SK-MEL-5 (cell line): ENCODE data around the gene RILPL1. TPM values are rescaled to one million over a fixed set of nuclear protein-coding genes. Genes with fewer than 3 reads are reported as not detected.
"Not testable (repeated sequence)": the region's sequence is repeated elsewhere in the genome, so short reads cannot be mapped to it uniquely, and the experiment has no call there.

Experiments used
- DNase-seq: peaks from one replicate; pipeline ENCODE4 v3.0.0-alpha.2; 2016; ENCODE audit warnings: low read depth, low spot score
- in situ Hi-C: cut with HindIII; loops from 2 replicates; pipeline ENCODE4 v1.10.0; 2016; ENCODE audit warnings: low sequenced_read_pairs, high pct_unique_total_duplicates, low pct_unique_long_range_greater_than_20kb
- total RNA-seq: library from RNA; depleted of rRNA; stranded (reverse); fragments of >200 nt; shearing (Covaris generic); gene quantifications from 2 replicates; pipeline ENCODE4 v1.2.3, GENCODE V29; 2014

The RILPL1 gene
- total RNA-seq, 1 experiment from 2014 or later, result 11.3 TPM

DNA sequence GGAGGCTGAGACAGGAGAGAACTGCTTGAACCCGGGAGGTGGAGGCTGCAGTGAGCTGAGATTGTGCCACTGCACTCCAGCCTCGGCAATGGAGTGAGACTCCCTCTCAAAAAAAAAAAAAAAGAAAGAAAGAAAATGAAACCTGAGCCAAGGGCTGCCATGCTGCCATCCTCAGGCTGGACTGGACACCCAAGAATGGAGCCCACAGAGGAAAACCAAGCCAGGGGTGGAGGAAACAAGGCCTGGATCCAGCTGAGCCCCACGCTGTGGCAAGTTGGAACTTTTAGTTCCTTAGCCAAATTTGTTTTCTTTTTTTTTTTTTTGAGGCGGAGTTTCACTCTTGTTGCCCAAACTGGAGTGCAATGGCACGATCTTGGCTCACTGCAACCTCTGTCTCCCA, 52.3 kb downstream of the RILPL1 start:
- in situ Hi-C loops, result not testable (repeated sequence)

DNA sequence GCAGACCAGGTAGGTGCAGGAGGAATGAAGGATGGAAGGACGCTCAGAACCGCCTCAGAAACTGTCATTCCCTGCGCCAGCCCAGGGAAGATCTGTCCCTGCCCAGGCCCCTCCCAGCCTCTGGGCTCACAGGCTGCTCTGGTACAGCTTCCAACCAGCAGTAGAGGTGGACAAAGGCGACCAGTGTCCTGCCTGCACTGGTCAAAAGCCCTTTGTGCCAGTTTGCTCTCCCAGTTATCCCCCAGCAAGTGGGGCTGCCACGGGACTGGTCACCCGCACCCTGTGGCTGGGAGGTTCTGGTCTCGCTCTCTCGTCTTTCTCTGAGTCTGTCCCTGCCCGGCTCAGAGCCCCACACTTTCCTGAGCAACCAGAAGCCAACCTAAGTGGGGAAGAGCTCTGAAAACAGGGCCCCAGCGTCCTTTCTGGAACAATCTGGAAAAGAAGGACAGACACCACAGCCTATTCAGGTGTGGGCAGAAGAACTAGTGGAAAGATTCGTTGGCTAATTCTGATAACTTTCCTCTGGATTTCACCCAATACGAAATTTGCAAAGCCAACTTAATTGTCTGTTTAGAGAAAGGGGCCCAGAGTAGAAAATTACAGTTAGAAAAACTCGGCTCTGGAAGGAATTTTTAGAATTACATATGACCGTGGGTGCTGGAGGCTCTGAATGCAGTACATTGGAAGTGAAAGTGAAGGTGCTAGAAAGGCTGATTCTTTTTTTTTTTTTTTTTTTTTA, 53.9 kb downstream of the RILPL1 start:
- in situ Hi-C loops, result no loop called here
- peak; percentile 96 for DNase-seq

More for the DNA sequence above, 52.3 kb downstream of the RILPL1 start:
- DNase-seq, result not testable (repeated sequence)

DNA sequence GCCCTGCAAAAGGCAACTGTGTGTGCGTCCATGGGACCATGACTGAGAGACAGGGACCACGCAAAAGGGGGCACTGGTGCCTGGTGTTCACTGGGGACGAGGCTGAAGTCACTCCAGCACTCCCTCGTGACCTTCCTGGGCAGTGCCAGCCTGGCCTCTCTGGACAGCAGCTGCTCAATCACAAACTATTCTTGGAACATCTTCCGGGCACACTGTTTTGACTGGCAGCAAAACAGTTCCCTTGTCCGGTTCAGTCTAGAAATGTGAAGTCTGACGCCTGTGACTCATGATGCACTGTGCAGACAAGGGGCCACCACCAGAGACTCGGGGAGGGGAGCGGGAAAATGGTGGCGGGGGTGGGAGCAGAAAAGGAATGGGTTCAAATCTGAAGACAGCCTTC, 54.8 kb downstream of the RILPL1 start:
- peak; percentile 74 for DNase-seq
- in situ Hi-C loops, result no loop called here

DNA sequence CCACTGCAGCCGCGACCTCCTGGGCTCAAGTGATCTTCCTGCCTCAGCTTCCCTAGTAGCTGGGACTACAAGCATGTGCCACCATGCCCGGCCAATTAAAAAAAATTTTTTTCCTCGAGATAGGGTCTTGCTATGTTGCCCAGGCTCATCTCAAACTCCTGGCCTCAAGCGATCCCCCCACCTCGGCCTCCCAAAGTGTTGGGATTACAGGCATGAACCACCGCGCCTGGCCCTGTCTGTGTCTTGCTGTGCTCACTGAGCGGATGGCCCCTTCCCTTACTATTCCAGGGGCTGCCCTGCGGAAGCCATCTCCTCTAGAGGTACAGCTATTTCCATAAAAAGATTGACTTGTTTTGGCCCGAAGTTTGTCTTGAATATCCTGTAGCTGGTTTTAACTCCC, 55.5 kb downstream of the RILPL1 start:
- no peak for DNase-seq
- in situ Hi-C loops, result no loop called here

DNA sequence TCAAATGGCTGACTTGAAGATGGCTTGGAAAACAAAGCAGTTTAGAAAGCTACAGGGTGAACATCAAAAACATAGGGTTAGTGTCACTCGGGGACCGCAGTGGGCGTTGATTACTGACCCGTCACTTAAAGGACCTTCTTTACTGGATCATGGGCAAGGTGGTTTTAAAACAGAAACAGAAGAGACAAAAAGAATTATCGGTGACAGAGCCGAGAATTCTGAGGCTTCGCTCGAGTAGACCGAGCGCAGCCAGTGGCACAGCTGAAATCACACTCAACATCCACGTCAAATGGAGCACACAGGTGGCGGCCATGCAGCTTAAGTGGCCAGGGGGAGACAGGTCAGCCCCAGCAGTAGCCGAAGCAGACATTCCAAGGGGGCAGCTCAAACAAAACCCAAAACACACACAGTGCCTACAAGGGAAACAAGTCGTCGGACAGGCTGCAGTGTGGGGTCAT, 58.2 kb downstream of the RILPL1 start:
- in situ Hi-C loops, result no loop called here

DNA sequence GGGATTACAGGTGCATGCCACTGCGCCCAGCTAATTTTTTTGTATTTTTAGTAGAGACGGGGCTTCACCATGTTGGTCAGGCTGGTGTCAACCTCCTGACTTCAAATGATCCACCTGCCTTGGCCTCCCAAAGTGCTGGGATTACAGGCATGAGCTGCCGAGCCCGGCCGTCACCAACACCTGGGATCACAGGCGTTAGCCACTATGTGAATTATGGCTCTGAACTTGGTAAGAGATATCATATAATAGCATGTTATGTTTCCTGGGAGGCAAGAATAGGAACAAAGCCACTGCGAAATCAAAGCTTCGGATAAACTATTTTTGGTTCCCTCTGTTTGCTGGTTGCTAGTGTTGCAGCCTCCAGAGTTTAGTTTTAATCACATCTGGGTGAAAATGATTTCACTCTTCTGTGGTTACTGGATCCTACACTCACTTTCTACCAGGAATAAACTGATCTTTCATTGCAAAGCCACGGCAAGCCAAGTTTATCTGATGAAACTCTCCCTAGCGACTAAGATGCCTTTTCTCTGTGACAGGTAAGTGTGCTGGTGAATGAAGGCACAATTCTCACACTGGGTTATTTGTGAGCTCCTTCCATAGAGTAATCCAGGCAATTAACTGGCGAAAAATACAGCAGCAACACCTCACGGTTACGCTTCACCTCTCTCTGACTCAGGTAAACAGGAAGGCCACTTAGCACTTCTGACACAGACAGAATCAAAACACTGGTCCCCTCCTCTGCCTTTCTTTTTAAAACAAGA, 58.9 kb downstream of the RILPL1 start:
- DNase-seq, result no peak
- in situ Hi-C loops, result no loop called here

More for the DNA sequence above, 58.2 kb downstream of the RILPL1 start:
- no peak for DNase-seq

DNA sequence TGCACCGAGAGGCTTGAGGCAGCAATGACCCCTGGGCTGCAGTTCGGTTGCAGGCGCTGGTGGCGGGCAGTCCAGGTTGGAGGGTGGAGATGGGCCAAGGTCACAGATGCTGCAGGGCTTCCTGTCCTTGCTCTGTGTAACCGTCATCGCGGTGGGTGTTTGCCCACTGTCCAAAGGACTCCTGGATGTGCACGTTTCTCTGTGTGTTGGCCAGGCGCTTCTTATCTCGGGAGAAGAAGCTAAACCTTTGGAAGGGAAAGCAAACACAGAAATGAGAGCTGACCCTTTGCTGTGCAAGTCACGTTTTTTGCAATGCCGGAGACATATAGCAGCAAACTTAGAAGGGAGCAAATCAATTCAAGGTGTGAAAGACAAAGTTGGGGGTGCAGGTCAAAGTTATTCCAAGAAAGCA, 61.1 kb downstream of the RILPL1 start:
- in situ Hi-C loops, result no loop called here
- no peak for DNase-seq

DNA sequence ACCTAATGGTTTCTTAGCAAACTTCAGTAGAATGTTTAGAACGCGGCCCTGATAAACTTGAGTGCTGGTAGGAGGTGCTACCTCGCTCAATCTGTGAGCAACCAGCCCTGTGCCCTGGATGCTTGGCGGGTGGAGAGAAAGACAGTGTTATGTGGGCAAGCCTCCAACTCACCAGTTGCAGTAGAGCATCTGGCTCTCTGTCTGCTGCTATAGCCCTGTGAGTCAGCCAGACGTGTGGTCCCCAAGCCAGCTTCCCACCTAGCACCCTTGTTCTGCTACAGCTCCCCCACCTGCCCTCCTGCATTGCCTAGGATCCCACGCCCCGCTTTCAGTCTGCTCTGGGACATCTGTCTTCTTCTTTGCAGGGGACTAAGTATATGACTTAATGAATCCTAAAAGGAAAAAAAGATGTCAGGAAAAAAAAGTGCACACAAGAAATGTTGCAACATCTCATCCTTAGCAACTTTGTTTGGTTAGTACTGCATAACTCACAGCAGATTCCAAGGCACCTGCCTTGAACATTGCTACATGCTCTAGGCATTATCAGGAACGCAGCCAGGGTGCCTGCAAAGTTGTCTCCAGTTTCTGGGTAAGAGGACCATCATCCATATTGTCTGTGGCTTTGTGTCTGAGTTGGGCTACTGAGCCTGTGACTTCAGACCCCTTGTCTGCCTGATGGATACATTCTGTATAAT, 62.0 kb downstream of the RILPL1 start:
- in situ Hi-C loops, result no loop called here

DNA sequence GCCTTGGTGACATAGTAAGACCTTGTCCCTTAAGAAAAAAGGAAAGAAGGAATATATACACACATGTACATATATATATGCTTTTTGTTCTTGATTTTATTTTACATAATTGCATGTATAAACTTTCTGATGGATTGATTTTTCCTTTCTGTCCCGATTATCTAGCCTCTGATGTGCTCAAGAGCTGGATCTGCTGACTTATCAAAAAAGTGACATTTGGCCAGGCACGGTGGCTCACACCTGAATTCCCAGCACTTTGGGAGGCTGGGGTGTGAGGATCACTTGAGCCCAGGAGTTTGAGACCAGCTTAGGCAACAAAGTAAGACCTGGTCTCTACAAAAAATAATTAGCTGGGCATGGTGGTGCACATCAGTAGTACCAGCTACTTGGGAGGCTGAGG, 63.5 kb downstream of the RILPL1 start:
- no peak for DNase-seq
- in situ Hi-C loops, result no loop called here

More for the DNA sequence above, 62.0 kb downstream of the RILPL1 start:
- no peak for DNase-seq

DNA sequence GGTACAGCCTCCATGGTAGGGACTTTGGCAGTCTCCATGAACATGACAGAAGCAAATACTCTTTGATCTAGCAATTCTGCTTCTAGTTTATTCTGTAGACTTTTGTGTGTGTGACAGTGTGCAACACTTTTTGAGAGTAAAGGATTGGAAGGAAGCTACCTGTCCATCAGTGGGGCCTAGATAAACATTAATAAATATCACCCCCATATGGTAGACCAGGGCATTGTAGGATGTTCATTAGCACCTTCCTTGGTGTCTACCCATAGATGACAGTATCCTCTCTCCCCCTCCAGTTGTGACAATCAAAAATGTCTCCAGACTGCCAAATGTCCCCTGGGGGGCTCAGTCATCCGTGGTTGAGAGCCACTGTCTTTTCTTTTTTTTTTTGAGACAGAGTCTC, 64.7 kb downstream of the RILPL1 start:
- in situ Hi-C loops, result no loop called here
- peak; percentile 32 for DNase-seq

DNA sequence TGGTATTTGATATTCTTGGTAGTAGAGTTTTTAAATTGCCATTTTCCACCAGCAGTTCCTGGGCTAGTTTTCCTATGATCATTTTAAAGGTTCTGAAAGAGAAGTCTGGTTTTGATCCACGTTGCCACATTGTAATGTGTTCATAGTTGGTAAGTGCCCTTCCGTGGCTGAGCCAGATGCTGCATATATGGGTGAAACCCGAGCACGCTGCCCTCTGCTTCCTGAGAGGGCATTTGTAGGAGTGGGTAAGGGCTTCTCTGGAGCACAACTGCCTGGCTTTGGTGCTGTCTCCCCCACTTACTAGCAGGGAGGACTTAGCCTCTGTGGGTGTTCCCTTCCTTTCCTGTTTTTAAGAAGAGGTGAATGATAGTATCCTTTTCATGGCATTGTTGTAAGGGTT, 68.4 kb downstream of the RILPL1 start:
- in situ Hi-C loops, result no loop called here
- DNase-seq, result no peak

DNA sequence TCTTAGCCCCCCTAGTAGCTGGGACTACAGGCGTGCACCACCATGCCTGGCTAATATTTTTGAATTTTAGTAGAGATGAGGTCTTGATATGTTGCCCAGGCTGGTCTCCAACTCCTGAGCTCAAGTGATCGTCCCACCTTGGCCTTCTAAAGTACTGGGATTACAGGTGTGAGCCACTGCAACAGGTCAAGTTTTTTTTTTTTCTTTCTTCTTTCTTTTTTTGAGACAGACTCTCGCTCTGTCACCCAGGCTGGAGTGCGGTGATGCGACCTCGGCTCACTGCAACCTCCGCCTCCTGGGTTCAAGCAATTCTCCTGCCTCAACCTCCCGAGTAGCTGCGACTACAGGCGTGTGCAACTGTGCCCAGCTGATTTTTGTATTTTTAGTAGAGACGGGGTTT, 70.3 kb downstream of the RILPL1 start:
- in situ Hi-C loops, DNase-seq: not testable (repeated sequence)

DNA sequence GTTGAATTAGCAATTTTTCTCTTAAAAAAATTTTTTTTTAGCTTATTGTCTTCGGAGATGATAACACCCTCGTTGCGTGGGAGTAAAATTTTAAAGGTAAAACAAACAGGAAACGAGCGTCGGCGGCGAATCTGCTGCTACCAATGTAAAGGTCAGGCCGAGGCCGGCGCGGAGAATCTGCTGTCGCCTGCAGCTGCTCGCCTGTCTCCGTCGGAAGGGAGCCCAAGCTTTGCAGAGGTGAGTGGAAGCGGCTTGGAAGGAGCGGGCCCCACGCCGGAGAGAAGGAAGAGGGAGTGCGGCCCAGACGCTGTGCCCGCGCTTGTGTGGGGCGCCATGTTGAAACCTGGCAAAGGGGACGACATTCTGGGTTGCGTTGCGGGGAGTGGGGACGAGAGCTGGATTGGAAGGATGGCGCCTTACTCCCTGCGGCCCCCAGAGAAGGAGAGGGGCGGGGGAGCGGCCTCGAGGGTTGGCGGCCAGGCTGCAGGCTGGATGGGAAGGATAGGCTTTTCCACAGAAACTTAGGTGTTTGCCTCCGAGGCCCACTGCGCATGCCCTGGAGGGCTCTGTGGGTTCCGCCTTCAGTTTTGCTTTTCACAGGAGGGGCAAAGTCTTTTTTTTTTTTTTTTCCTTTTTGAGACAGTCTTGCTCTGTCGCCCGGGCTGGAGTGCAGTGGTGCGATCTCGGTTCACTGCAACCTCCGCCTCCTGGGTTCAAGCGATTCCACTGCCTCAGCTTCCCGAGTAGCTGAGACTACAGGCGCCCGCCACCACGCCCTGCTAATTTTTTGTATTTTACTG, 75.3 kb downstream of the RILPL1 start, which contains the start of gene SNRNP35:
SNRNP35 (plus strand) TSS at position 160 of the 800 bp plus-strand sequence. CDS start 7,402 bp downstream, outside the sequence.
- in situ Hi-C loops, result no loop called here

DNA sequence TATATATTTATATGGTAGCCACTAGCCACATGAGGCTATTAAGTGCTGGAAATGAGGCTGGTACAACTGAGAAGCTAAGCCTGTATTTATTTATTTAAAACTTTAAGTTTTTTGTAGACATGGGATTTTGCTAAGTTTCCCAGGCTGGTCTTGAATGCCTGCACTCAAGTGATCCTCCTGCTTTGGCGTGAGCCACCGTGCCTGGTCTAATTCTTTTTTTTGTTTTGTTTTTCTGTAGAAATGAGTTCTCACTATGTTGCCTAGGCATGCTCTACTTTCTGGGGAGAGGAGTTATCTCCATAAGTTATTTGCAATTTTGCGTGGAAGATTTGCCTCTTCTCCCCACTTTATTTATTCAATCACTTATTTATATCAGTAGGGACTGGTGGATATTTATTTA, 80.4 kb downstream of the RILPL1 start:
- no peak for DNase-seq
- in situ Hi-C loops, result no loop called here

More for the DNA sequence above, 75.3 kb downstream of the RILPL1 start, which contains the start of gene SNRNP35:
- DNase-seq, result peak; percentile 86

DNA sequence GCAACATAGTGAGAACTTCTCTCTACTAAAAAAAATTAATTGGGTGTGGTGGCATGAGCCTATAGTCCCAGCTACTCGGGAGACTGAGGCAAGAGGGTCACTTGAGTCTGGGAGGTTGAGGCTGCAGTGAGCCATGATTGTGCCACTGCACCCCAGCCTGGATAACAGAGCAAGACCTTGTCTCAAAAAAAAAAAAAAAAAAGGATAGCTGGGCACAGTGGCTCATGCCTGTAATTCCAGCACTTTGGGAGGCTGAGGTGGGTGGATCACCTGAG, 81.3 kb downstream of the RILPL1 start:
- DNase-seq, in situ Hi-C loops: not testable (repeated sequence)

DNA sequence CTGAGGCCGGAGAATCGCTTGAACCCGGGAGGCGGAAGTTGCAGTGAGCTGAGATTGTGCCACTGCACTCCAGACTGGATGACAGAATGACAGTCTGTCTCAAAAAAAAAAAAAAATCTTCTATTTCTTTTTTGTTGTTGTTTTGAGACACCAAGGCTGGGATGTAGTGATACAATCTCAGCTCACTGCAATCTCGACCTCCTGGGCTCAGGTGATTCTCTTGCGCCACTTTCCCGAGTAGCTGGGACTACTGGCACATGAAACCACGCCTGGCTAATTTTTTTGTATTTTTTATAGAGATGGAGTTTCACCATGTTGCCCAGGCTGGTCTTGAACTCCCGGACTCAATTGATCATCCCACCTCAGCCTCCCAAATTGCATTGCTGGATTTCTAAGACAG, 82.9 kb downstream of the RILPL1 start:
- in situ Hi-C loops, result no loop called here
- DNase-seq, result no peak

DNA sequence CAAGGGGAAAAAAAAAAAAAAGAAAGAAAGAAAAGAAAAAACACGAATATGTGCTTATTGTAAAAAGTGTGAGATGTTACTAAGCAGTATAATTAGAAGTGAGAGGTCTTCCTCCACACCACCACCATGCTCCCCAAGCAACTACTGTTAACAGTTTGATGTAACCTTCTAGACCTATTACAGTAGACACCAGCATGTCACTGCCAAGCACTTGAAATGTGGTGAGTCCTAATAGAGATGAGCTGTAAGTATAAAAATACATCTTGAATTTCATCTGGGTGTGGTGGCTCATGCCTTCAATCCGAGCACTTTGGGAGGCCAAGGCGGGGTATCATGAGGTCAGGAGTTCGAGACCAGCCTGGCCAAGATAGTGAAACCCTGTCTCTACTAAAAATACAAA, 83.7 kb downstream of the RILPL1 start:
- in situ Hi-C loops, result no loop called here
- no peak for DNase-seq
